NCI-H128 (cell line): ENCODE results near the gene FAM111B.
A peak's percentile ranks its signal among the peaks of the same experiment; 100 is the strongest.

ENCODE experiments used
- DNase-seq: peaks from one replicate; lab custom pipeline; 2025; ENCODE audit not compliant: unreplicated experiment; lab: John Stamatoyannopoulos, UW

Gene FAM111B

DNA sequence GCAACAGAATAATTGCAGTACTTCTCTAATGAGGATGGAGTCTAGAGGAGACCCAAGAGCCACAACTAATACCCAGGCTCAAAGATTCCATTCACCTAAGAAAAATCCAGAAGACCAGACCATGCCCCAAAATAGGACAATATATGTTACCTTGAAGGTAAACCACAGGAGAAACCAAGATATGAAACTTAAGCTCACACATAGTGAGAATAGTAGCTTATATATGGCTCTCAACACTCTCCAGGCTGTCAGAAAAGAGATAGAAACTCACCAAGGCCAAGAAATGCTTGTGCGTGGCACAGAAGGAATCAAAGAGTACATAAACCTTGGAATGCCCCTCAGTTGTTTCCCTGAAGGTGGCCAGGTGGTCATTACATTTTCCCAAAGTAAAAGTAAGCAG, 44.7 kb downstream of the FAM111B start:
- DNase-seq, result no peak

DNA sequence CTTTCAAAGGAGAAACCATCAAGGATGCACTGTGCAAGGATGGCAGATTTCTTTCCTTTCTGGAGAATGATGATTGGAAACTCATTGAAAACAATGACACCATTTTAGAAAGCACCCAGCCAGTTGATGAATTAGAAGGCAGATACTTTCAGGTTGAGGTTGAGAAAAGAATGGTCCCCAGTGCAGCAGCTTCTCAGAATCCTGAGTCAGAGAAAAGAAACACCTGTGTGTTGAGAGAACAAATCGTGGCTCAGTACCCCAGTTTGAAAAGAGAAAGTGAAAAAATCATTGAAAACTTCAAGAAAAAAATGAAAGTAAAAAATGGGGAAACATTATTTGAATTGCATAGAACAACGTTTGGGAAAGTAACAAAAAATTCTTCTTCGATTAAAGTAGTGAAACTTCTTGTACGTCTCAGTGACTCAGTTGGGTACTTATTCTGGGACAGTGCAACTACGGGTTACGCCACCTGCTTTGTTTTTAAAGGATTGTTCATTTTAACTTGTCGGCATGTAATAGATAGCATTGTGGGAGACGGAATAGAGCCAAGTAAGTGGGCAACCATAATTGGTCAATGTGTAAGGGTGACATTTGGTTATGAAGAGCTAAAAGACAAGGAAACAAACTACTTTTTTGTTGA, 45.4 kb downstream of the FAM111B start:
- DNase-seq, result no peak

DNA sequence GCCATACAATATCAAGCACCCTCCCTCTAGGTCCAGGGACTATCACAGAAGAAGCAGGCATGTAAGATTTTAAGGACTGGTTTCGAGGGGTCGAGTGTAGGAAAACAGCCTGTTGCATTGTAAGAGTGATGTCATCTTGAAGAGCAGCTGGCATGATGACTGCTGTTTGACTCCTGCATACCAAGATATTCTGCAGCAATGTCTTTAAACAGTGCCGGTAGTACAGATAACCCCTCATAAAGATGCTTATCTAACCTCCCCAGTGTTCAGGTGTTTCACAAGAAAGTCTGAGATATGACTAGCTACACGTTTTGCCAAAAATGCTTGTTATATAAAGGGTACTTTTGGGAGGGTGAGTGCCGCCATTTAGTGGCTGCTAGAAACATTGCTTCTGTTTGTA, 47.6 kb downstream of the FAM111B start:
- DNase-seq, result no peak

DNA sequence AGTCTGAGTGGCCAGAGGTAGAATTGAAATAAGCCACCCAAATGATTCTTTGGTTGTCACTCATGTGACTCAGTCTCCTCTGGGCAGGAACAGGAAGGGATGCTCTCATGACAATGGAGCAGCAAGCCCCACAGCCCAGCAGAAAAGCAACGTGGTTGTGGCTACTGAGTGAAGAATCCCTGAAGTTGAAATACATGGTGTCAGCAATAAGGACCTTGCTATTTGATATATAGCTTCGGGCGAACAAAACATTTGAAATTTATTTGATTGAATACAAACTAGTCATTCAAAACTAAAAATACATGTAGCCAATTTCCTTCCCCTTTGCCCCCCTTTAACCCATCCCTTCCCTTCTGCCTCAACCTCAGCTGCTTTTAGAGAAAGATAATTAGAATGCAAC, 50.4 kb downstream of the FAM111B start:
- DNase-seq, result no peak

DNA sequence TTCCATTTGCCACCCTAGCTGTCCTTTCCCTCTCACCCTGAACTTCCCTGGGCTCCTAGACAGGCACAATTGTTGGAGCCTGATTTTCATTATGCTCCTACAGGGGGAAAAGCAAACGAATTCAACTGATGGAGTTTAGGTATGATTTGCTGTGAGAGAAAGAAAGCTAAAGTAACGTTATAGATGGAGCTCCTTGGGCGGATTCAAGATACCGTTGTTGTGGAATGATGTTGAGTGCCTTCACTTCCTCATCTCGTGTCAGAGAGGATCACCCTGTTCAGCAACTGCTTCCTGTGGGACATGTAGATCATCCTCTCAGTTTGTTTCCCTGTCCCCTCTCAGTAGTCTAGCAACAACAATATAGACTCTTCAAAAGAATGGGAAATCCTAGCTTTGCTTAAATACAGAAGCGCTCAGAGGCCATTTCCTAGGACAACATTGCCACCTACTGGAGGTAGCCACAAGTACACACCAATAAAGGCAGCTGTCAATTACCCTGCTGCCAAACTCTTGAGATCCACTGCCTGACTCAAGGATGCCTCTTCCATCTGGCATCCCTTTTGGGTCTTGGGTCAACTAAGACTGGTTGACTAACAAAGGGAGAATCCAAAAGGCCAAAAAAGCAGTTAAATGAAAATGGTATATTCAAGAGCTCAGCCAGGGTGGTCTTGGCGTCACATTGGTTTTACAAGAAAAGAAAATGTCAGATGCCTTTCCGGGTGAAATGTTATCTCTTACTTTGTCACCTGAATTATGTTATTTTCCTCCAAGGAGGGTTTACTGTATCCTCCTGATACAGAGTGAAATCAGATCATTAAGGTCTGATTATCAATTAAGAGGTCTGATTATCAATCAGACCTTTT, 51.4 kb downstream of the FAM111B start:
- peak; percentile 42 for DNase-seq

DNA sequence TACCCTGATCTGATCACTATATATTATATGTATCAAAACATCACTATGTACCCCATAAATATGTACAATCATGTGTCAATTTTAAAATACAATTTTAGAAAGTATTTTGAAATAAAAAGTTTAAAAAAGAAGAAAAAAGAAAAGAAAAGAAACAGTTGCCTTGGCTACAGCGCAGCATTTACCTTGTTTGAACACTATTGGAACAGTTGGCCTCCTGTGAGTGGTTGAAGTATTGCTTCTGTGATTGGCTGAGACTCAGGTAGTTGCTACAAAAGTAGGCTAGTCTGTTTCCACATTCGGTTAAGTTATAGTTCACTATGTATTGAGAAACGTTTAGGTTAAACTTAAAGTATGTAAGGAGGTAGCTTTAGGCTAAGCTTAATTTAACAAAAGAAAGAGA, 57.0 kb downstream of the FAM111B start:
- no peak for DNase-seq

DNA sequence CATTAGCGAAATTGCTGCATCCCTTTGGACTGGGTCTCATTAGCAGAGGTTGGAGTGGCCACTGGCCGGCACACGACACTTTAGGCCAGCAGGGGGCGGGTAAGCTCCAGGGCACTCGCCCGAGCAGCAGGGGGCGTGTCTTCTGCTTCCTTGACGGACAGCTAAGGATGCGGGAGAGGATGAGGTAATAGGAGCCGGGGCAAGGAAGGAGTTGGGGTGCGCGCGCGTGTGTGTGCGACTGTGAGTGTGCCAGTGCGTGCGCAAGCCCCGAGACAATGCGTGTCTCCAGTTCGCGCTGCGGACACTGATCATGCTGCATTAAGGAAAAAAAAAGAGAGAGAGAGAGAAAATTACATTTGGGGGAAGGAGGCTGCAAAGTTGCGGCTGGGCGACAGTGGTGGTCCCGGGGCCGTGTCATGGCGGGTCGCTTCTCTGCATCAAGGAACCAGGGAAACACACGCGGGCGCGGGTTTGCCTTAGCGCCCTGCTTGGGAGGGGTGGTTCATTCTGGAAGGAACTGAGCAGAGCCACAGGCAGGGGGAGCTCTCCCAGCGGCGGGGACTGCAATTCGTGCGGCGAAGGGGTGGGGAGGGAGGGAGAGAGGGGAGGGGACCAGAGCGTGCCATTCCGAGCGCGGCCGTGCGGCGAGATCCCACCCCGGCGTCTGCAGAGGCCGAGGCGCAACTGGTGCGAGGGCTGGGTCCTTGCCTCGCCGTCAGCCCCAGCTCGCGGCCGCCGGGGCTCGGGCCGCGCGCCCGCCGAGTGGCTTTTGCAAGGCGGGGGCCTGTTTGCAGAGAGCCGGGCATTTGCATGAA, 64.7 kb downstream of the FAM111B start, which contains the start of gene DTX4:
Gene DTX4, plus strand, starts transcription at position 625 of the 815 bp plus-strand sequence. CDS start 464 bp downstream, outside the sequence.
- peak; percentile 74 for DNase-seq

DNA sequence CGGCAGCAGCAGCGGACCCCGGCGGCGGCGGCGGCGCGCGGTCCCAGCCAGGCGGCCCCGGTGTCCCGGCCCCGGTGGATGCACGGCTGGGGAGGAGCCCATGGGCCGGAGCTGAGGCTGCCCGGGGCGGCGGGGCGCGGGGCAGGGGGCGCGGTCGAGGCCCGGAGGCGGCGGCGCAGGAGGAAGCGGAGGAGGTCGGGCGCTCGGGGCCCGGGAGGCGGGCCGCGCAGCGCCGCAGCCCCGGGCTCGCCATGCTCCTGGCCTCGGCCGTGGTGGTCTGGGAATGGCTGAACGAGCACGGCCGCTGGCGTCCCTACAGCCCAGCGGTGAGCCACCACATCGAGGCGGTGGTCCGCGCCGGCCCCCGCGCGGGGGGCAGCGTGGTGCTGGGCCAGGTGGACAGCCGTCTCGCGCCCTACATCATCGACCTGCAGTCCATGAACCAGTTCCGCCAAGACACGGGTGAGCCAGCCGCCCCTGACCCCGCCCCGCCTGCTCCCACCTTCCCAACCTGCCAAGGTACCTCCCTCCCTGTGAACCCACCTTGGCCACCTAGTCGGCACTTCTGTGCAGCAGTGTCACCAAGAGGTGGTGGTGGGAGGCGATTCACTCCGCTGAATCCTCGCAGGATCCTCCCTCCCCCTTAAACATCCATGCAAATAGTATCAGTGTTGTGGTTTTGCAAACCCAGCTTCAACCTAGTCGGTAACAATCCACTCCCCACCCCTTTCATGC, 65.5 kb downstream of the FAM111B start:
- DNase-seq, result no peak

DNA sequence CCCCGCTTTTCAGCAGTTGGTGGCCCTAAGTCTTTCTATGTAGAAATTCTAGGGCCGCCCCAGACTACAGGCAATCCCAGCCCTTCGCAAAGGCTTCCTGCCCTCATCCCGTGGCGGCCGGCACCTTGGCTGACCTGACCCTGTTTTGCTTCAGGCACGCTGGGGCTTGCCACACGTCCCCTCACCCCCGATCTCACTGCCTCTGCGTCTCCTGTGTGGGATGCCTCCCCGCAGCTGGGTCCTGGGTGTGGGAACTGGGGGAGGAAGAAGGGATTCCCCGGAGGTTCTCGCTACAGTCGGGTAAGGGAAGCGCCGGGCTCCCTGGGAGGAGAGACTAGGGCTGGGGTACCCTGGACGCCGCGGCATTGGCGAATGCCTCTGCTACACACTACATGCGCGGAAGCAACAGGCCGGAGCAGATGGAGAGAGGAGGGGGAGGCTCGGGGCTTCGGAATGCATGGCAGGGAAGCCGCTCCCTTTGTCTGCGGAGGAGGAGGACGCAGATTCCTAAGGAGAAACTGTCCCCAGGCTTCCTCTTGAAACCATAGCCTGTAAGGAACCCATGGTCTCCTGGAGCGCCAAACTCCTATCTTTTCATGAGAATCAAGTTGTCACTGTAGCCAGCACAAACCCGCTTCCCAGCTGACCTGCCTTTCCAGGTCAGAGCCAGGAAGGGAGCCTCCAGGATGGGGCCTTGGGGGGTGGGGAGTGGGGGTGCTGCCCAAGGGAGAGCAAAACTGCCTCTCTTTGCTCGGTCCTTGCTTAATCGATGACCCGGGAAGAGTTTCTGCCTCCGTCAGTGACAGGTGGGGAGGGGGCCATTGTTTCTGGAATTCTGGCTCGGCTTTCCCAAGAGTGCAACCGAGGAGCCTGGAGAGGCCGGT, 66.3 kb downstream of the FAM111B start:
- no peak for DNase-seq

DNA sequence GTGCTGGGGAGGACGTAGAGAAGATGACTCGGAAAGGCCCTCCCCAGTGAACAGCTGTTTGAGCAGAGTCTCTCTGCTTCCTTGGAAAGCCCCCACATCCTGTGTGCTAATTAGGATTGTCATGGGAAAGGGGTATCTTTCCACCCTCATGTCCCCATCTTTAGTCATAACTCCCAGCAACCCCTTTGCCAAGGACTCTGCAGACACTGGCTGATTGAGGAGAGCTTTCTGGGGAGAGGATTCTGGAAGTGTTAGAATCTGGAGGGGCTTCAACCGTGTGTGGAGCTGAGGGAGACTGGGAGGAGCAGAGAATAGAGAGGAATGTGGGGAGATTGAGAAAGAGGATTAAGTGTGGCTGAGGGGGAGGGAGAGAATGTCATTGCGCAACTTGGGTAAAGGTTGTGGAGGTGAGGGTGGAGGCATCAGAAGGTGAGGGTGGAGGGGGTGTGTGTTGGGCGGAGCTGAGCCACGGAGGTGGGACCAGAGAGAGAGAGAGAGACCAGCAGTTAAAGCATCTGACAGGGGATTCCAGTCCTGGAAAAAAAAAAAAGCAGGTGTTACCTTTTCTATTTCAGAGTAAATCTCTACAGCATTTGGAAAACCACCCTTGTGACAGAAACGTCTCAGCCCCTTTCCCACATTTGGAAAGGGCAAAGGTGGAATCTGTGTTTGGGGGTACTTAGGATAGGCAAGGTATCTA, 67.1 kb downstream of the FAM111B start:
- DNase-seq, result no peak

DNA sequence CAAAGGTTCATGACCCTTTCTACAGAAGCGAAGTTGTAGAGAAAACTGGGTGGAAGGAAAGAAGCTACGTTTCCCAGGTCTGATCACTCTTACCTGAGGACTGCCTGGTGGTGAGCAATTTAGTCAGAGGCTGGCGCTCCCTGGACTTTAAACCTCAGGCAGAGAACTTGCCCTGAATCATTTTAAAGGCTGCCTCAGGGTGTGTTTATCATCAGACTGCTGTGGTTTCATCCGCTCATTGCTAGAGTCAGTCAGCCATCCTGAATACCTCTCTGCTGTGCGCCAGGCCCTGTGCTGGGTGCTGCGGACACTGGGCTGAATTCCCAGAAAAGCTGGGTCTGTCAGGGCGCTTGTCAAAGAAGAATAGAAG, 67.6 kb downstream of the FAM111B start:
- DNase-seq, result no peak

DNA sequence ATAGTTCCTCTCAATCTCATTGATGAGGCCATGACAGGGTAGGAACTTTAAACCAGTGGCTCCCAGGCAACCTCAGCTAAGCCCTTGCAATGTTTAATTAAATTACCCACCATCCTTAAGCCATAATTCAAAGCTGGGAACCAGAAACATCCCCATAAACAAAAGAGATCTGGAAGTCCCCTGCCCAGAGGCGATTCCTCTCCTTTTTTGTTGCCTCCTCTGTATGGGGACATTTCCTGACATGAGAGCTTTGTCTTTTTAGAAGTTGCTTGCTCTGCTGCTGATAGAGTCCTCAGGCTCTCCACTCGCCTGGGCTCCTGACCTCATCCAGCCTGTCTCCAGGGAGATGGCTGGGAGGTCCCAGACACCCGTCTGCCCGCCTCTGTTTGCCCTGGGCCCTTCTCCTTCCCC, 68.1 kb downstream of the FAM111B start:
- DNase-seq, result no peak

DNA sequence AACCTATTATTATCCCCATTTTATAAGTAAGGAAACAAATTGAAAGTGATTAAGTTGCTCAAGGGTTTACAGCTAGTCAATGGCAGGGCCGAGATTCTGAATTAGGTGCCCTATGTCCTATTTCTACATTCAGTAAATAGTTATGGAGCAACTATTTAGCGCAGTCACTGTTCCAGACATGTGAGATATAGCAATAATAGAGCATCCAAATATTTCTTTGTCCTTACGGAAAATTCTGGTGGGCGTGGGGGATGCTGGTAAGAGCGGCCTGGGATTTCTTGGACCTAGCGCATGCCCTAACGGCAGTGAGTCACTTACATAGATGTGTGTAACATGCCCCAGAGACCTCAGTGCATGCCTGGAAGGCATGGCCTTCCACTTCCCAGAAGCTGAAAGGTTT, 69.3 kb downstream of the FAM111B start:
- no peak for DNase-seq
